Upper lobe of left lung (tissue), 4 donors: Measurements from ENCODE around the gene GPATCH2.

ENCODE experiments used
- CTCF ChIP-seq, 6 experiments: fragments of 450-650 bp in 4 of 6; fragments of 200-600 bp in 2 of 6; sonication (generic) in 2 of 6; IDR thresholded peaks; one replicate each; pipeline ENCODE4 v1.5.1; 2016 to 2019; ENCODE audit warnings: antibody characterized with exemption in 6 of 6
- EP300 ChIP-seq, 4 donors: sonication (generic); formaldehyde crosslinking; IDR thresholded peaks; one replicate each; pipeline ENCODE4 v1.5.1; 2017; ENCODE audit warnings: antibody characterized with exemption in 4 of 4, control low read depth in 2 of 4
- POLR2A ChIP-seq, 4 donors: fragments of 450-650 bp; IDR thresholded peaks; one replicate each; pipeline ENCODE4 v1.5.1; 2016 to 2017; ENCODE audit warnings: antibody characterized with exemption in 4 of 4, mild to moderate bottlenecking in 2 of 4
- POLR2AphosphoS5 ChIP-seq, 2 donors: sonication (generic); formaldehyde crosslinking; IDR thresholded peaks; one replicate each; pipeline ENCODE4 v1.5.1; 2017; ENCODE audit warnings: antibody characterized with exemption in 2 of 2

DNA sequence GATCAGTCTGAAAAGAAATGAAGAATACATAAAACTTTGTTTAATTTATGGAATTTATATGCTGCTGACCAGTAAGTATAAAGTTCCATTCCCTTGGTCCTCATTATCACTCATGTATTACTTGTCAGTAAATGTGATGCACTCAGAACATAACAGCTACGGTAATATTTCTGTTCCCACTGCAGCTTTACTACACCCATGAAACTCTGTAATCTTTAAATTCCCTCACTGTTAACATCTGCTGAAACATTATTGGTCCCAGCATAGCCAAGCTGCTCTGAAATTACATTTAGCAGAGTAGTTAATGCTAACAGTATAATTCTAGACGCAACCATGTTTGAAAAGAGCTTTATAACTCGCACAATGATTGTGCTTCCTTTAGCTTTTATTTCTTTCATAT is 238.4 kb downstream of the GPATCH2 start:
- TF ChIP-seq CTCF (IDR thresholded peaks at IDR 0.05): no peak
- TF ChIP-seq POLR2AphosphoS5 (IDR thresholded peaks at IDR 0.05): no peak
- TF ChIP-seq POLR2A (IDR thresholded peaks at IDR 0.05): no peak
- no peak for TF ChIP-seq EP300 (IDR thresholded peaks at IDR 0.05)
